Uterus (tissue), 4 donors: ENCODE results near the gene PRKACA. TPM values are rescaled to one million over a fixed set of nuclear protein-coding genes. Genes with fewer than 3 reads are reported as not detected.

ENCODE experiments used
- DNase-seq, 2 donors: peaks; one replicate each; pipeline ENCODE4 v3.0.0-alpha.2; 2019 to 2020
- H3K27ac ChIP-seq, 2 donors: fragments of 200-600 bp; sonication (generic); 1 replicate in 1 of 2; 2 replicates in 1 of 2; pipeline ENCODE4 v1.5.1; 2016 to 2018
- H3K27me3 ChIP-seq, 2 donors: fragments of 200-600 bp; sonication (generic); one replicate each; pipeline ENCODE4 v1.5.1; 2018 to 2019; ENCODE audit warnings: control low read depth in 1 of 2
- H3K36me3 ChIP-seq, 2 donors: fragments of 200-600 bp; sonication (generic); one replicate each; pipeline ENCODE4 v1.5.1; 2019; ENCODE audit warnings: control low read depth in 1 of 2
- H3K4me1 ChIP-seq, 2 donors: fragments of 200-600 bp; sonication (generic); one replicate each; pipeline ENCODE4 v1.5.1; 2018 to 2019; ENCODE audit warnings: control low read depth in 1 of 2
- H3K4me3 ChIP-seq, 2 donors: fragments of 200-600 bp; sonication (generic); 1 replicate in 1 of 2; 2 replicates in 1 of 2; pipeline ENCODE4 v1.5.1; 2018 to 2019; ENCODE audit warnings: mild to moderate bottlenecking in 1 of 2
- H3K9me3 ChIP-seq, 2 donors: fragments of 200-600 bp; sonication (generic); one replicate each; pipeline ENCODE4 v1.5.1; 2019; ENCODE audit warnings: control low read depth in 1 of 2
- CTCF ChIP-seq, 4 experiments: fragments of 200-600 bp in 2 of 4; fragments of 450-650 bp in 2 of 4; sonication (generic) in 2 of 4; IDR thresholded peaks; one replicate each; pipeline ENCODE4 v1.5.1; 2016 to 2019; ENCODE audit warnings: antibody characterized with exemption in 4 of 4, mild to moderate bottlenecking in 2 of 4, moderate library complexity in 1 of 4
- POLR2A ChIP-seq, 2 donors: fragments of 450-650 bp; IDR thresholded peaks; one replicate each; pipeline ENCODE4 v1.6.1; 2016; ENCODE audit warnings: antibody characterized with exemption in 2 of 2, mild to moderate bottlenecking in 1 of 2, moderate library complexity in 1 of 2
- intact Hi-C: fragments of 100-400 bp; cut with DNase I; formaldehyde crosslinking; loops from one replicate; pipeline ENCODE4 v1.15.1; 2023; ENCODE audit warnings: low total_unique reads
- total RNA-seq, 4 donors: library from RNA; depleted of rRNA in 3 of 4; stranded (reverse); fragments of >200 nt in 3 of 4; gene quantifications; one replicate each; pipeline versions ENCODE4 v1.1.0 to v1.2.4, GENCODE V29; 2014 to 2023
- donor health status: DM: yes; HTN: yes; CAD: no.

PRKACA gene
- total RNA-seq, 4 donors from 2014 or later: 4.9 to 135 (median 74.2) TPM

GRCh38 chr19:14158276-14159023 lies 40.9 kb upstream of the PRKACA start:
- Histone ChIP-seq H3K36me3 (no peaks in the 10 kb centered on the region), H3K27ac (no peak overlapping the region), H3K27me3 (no peaks in the 10 kb centered on the region), H3K4me3 (no peak overlapping the region), H3K4me1 (no peaks in the 10 kb centered on the region), H3K9me3 (no peaks in the 10 kb centered on the region)
- no peak for TF ChIP-seq POLR2A (IDR thresholded peaks at IDR 0.05)
- no peak for TF ChIP-seq CTCF (IDR thresholded peaks at IDR 0.05)
- no peak for DNase-seq
- intact Hi-C loops: no loop called here

GRCh38 chr19:14156971-14157717 lies 39.6 kb upstream of the PRKACA start:
- Histone ChIP-seq H3K4me3 (no peak overlapping the region), H3K36me3 (no peaks in the 10 kb centered on the region), H3K4me1 (no peaks in the 10 kb centered on the region), H3K27ac (no peak overlapping the region), H3K27me3 (no peaks in the 10 kb centered on the region), H3K9me3 (no peaks in the 10 kb centered on the region)
- TF ChIP-seq CTCF (IDR thresholded peaks at IDR 0.05) (no peak), POLR2A (IDR thresholded peaks at IDR 0.05) (no peak)
- intact Hi-C loops: no loop called here
- no peak for DNase-seq

- H3K4me1 ChIP-seq: no peaks in the 10 kb centered on the region
- H3K27me3 ChIP-seq: no peaks in the 10 kb centered on the region
- H3K36me3 ChIP-seq: no peaks in the 10 kb centered on the region
- H3K27ac ChIP-seq: no peak overlapping the region
- DNase-seq: no peak
- TF ChIP-seq CTCF (IDR thresholded peaks at IDR 0.05) (no peak), POLR2A (IDR thresholded peaks at IDR 0.05) (no peak)
- H3K9me3 ChIP-seq: no peaks in the 10 kb centered on the region
- intact Hi-C loops: no loop called here
- H3K4me3 ChIP-seq: no peak overlapping the region
These were observed 38.6 kb upstream of the PRKACA start for GRCh38 chr19:14156122-14156521.

- H3K9me3 ChIP-seq: no peaks in the 10 kb centered on the region
- H3K4me3 ChIP-seq: no peak overlapping the region
- TF ChIP-seq POLR2A (IDR thresholded peaks at IDR 0.05) (no peak), CTCF (IDR thresholded peaks at IDR 0.05) (no peak)
- intact Hi-C loops: no loop called here
- no peaks in the 10 kb centered on the region for H3K27me3 ChIP-seq
- no peaks in the 10 kb centered on the region for H3K36me3 ChIP-seq
- DNase-seq: no peak
- H3K27ac ChIP-seq: no peak overlapping the region
- H3K4me1 ChIP-seq: peaks cover 0 to 2% of the 10 kb centered on the region in 2 donors
These were observed 37.8 kb upstream of the PRKACA start for GRCh38 chr19:14155371-14155770.

- no peak for DNase-seq
- TF ChIP-seq CTCF (IDR thresholded peaks at IDR 0.05) (no peak), POLR2A (IDR thresholded peaks at IDR 0.05) (no peak)
- intact Hi-C loops: no loop called here
- Histone ChIP-seq H3K27ac (no peak overlapping the region), H3K36me3 (no peaks in the 10 kb centered on the region), H3K4me3 (no peak overlapping the region), H3K27me3 (no peaks in the 10 kb centered on the region), H3K9me3 (no peaks in the 10 kb centered on the region), H3K4me1 (peaks cover 0 to 17% of the 10 kb centered on the region in 2 donors)
These were observed 35.2 kb upstream of the PRKACA start for GRCh38 chr19:14152713-14153112.
